Pons (tissue), 1 donor: ENCODE data around the gene DACH2.
"Not testable (repeated sequence)": the region's sequence is repeated elsewhere in the genome, so short reads cannot be mapped to it uniquely, and the experiment has no call there.

Source experiments
- DNase-seq: peaks from one replicate; pipeline ENCODE4 v3.0.0-alpha.2; 2016; ENCODE audit warnings: low spot score

Gene DACH2

DNA sequence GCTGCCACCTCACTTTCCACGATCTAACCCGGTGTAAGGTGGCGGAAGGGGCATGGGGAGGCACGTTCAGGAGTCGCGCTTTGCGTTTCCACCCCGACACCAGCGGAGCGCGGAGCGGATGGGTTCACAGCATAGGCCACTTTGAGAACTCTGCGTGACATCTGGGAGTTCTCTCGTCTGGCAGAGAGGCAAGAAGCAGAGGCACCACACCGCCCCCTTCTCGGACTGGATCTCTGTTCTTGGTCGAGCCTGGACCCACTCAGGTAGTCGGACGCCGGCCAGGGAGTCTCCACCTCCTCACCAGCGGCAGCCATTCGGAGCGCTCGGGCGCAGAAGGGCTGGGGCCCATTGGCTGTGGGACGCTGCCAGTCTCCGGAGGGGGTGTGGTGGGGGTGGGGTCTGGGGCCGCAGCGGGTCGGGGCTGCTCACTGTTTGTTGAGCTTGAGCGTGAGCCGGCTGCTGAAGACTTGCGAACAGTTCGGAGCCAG is at the start of gene DACH2:
TSS of gene DACH2 (plus strand) at position 428 of the 488 bp plus-strand sequence.
- DNase-seq: peak; percentile 64

DNA sequence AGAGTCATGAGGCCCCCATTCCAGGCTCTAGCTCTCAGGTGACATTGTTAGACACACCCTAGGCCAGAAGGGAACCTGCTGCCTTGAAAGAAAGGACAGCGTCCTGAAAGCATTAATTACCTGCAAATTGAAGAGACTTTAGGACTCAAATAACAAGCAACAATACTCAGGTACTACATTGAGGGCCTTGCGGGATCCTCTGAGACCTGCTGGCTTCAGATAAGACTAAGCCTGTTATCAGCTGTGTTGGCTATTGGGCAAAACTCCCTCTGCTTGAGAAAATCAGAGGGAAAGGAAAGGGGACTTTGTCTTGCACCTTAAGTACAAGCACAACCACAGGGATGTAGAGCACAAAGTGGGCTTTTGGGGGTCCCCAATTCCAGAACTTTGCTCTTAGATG is 45.9 kb upstream of the DACH2 start:
- DNase-seq: no peak

DNA sequence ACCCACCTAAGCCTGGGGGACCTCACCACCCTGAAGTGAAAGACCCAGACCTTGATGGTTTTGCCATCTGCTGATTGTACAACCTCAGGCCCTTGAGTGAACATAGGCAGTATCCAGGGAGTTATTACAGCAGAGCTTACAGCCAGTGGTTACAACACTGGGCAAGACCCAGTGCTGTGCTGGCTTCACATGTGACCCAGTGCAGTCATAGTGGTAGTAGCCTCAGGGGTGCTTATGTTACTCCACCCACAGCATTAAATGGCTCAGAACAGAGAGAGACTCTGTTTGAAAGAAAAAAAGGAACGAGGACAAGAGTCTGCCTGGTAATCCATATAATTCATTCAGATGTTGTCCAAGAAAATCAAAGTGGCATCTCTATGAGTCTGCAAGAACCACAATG is 45.2 kb upstream of the DACH2 start:
- no peak for DNase-seq

DNA sequence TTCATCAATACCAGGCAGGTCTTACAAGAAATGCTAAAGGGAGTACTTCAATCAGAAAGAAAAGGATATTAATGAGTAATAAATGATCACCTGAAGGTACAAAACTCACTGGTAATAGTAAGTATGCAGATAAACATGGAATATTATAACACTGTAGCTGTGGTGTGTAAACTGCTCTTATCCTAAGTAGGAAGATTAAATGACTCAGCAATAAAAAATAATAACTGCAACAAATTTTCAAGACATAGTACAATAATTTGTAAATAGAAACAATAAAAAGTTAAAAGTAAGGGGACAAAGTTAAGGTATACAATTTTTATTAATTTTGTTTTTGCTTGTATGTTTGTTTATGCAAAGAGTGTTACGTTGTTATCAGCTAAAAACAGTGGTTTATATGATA is 43.7 kb upstream of the DACH2 start:
- DNase-seq: no peak

DNA sequence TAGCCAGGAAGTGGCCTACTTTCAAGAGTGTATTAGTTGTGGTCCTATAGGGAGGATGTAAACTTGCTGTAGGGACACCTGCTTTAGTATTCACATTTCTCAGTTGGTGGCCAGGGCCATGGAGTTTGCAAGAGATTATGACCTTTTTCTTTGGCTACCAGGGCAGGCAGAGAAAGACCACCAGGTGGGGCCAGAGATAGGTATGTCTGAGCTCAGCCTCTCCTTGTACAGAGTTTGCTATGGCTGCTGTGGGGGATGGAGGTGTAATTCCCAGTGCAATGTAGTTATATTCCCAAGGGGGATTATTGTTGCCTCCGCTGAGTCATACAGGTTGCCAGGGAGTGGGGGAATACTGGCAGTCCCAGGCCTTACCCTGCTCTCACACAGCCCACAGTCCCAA is 26.3 kb upstream of the DACH2 start:
- no peak for DNase-seq

DNA sequence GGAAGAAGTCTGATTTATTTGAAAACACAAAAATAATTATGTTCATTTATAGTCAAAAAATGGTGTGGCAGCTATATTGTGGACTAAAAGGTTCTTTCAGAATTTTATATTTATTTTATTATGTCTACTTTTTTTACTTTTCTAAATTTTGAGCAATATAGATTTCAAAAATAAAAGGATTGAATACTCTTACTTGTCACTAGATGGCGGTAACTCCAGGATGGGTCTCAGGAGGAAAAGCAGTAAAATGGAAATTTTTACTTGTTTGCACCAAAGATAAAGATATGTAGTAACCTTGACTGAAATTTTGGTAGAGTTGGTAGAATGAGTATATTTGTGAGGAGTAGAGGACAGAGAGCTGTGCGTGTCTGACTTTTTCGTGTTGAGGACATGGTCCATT is 14.5 kb upstream of the DACH2 start:
- DNase-seq: peak; percentile 4

DNA sequence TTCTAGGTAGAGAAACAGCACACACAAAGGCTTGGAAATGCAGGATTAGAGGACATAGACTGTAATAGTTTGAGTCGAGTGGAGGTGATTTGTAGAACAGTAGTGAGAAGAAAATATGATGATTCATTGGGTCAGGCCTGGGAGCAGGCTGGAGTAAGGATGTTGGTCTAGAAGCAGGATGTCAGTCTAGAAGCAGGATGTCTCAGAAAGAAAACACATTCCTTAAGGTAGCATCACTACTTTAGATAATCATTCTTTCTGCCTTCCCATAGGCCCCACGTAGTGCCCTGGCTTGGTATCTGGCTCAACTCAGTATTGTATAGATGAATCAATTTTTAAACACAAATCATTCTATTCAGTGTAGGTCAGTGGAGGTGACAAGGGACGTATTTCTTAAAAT is 11.2 kb upstream of the DACH2 start:
- DNase-seq: no peak

DNA sequence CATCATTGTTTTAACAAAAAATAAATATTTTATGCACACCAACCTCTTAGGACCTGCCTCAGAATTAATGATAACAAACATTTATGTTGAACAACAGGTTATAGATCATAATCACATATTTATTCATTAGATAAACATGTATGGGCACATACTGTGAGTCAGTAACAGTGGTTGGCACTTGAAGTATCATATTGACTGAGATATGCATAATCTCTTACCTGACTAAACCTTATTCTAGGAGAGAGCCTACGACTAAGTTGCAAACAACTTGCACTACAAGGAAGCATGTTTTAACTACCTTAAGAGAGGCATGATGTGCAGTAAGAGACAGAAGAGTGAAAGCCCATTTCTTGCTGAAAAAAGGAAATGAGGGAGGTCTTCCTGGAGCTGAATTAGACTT is 6.5 kb upstream of the DACH2 start:
- DNase-seq: no peak

DNA sequence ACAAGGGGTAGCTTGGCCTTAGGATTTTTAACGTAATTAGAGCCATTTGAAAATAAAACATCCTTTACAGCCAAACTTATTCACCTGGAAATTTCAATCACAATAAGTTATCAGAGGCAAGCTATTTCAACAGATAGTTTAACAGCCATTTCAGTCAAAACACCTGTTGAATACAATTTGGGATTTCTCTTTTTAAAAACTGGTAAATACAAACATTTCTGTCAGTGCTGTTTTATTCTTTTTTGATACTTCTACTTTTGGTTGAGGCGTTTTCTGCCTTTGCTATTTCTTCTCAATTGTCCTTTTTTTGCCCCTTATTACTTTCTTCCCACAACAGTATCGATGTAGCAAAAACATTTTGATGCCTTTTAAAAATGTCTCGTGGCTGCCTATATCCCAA is 2.1 kb upstream of the DACH2 start:
- no peak for DNase-seq

DNA sequence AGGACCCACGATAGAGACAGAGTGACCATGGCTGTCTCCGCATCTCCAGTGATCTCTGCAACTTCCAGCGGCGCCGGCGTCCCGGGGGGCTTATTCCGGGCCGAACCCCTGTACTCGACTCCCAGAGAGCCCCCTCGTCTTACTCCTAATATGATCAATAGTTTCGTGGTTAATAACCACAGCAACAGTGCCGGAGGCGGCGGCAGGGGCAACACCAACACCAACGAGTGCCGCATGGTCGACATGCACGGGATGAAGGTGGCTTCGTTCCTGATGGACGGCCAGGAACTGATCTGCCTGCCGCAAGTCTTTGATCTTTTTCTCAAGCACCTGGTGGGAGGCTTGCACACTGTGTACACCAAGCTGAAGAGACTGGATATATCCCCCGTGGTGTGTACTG is 343 bp downstream of the DACH2 start:
- no peak for DNase-seq

DNA sequence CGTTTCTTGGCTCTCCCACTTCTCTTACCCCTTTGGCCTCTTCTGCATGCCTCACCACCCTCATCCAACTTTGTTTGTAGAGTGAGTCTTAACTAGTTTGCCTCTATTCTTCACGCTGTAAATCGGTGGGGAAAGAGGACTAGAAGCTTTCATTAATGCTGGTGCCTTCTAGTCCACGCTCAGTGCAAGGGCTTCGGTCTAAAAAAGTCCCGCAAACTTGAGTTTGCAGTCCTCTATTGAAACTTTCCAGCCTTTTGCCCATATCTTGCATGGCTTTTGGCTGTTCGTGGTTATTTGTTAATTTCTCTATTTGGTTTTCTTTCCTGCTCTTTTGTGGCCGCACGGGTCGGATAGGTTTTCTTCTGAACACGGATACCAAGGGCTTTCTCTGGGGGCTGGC is 868 bp downstream of the DACH2 start:
- no peak for DNase-seq

DNA sequence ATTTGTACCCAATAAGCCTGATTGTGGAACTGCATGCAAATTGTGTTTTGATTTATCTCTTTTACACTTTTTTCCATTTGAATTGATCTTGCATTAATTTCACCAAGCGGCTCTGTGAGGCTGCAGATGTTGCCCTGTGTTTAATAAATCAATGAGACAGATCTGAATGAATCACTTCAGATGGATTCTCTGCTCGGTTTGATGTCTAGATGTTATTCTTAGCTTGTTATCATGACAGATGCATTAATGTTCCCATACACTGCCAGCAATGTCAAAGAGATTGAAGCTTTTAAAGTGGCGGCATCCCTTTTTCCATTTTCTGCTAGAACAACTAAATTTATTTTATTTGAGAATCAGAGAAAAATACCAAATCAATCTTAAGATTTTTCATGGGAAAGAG is 6.3 kb downstream of the DACH2 start:
- DNase-seq: no peak

DNA sequence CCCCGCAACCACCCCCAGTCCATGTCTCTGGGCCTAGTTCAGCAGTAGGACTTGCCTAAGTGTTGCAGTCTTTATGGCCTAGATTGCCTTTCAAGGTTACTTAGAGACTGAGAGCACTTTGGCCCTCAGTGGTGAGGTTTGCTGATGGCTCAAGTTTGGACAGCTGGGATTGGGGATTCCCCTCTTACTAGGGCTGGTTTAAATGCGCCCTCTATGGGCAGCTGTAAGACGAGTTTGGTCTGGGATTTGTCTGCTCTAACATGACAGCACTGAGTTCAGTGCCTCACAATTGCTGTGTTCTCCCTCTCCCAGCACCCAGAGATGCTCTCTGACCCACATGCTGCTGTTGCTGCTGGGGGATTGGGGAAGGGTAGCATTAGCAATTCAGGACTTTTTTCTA is 23.1 kb downstream of the DACH2 start:
- no peak for DNase-seq

DNA sequence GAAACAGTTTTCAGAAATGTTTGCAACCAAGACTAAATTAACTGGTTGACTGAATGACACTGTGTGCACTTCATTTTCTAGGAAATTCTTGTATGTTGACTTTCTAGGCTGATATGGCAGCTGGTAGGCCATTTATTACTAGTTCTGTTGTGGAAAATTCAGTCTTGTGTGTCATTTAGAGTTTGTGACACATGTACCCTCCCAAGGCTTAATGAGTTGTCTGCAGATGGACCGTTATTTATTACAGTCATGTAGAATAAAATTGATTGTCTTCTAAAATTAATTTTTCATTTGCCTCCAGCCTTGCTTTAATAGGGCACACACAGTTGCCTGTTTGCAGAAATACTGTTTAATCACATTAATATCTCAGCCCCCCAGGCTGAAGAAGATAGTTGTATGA is 30.7 kb downstream of the DACH2 start:
- DNase-seq: no peak

DNA sequence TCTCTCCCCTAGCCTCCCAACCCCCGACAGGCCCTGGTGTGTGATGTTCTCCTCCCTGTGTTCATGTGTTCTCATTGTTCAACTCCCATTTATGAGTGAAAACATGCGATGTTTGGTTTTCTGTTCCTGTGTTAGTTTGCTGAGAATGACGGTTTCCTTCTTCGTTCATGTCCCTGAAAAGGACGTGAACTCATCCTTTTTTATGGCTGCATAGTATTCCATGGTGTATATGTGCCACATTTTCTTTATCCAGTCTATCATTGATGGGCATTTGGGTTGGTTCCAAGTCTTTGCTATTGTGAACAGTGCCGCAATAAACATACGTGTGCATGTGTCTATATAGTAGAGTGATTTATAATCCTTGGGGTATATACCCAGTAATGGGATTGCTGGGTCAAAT is 33.1 kb downstream of the DACH2 start:
- DNase-seq: not testable (repeated sequence)

DNA sequence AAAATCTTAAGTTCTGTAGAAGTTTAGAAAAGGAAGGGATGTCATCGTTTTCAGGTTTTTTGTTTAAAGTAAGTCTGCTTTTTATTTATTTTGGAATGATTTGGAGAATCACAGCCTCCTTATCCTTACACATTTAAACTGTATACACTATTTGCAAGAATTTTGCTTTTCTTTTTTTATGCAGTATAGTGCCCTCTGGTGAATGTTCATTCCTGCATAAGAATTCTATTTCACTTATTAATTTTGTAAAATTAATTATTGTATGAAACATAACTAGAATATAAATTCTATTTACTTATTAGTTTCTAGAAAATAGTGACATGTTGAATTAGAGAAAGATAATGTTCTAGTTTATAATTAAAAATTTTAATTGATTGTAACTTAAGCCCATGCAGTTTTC is 44.6 kb downstream of the DACH2 start:
- no peak for DNase-seq

DNA sequence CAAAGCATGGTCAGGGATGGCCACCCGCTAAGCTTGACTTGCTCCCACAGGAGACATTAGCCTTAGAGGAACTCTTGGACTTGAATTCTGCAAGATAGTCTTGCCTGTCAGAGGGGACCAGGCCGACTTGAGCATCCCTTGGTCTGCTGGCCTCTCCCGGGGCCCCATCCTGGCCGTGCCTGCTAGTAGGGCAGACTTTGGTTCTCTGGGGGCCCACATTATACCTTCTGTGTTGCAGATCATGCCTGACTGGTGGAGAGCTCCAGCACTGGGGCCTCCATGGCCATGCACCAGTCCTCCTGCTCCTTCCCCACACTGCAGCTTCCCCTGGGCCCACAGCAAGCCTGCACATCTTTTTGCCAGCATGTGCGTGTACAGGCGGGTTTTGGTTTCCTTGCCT is 46.5 kb downstream of the DACH2 start:
- DNase-seq: no peak

DNA sequence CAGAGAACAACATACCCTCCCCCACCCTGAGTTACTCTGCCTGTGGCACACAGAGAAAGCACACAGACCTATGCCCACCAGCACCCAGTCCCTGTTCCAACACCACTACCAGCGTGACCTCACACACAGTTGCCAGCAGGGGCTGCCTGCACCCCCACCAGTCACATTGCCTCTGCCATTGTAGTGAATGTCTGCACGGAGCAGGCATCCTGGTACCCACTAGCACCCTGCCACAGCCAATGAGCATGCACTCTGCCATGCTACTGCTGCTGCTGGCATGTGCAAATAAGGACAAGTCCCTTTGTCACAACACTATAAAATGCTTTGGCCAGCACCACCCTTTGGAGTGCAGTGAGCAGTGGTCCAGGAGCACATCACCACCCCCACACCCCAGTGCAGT is 47.1 kb downstream of the DACH2 start:
- no peak for DNase-seq

DNA sequence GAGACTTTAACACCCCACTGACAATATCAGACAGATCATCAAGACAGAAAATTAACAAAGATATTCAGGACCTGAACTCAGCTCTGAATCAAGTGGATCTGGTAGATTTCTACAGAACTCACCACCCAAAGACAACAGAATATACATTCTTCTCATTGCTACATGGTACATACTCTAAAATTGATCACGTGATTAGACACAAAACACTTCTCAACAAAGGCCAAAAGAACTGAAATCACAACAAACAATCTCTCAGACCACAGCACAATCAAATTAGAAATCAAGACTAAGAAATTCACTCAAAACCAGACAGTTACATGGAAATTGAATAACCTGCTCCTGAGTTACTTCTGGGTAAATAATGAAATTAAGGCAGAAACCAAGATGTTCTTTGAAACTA is 49.6 kb downstream of the DACH2 start:
- DNase-seq: no peak

DNA sequence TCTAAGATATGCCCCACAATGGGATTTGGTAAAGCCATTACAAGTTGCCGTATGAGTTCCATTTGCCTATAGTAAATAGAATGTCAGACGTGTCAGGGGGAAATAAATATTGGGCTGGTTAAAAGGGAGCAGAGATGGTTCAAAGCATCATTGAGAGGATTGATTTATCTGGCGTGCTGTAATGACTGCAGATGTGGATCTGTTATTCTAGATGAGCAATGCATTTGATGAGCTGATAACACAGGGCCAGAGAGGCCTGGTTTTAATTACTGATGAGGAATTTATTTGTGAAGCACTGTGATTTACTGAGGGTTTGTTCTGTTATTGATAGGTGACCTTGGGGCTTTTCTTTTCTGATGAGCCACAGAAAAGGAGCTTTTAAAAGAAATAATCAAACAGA is 62.5 kb downstream of the DACH2 start:
- no peak for DNase-seq

DNA sequence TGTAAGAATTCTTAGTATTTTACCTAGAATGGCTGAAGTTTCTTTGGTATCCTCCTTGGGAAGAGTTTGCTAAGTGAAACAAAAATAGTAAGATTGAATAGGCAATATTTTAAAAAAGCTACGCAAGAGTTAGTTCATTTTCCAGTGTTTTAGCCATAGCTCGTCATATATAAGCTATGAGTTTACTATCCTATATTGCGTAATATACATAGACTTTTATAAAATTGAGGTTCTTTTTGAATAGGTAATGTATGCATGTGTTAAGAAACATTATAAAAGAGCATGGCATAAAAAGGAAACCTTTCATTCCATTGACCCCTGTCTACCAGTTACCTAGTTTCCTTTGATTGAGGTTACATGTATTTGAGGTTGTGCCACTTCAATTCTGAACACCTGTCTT is 67.0 kb downstream of the DACH2 start:
- no peak for DNase-seq

DNA sequence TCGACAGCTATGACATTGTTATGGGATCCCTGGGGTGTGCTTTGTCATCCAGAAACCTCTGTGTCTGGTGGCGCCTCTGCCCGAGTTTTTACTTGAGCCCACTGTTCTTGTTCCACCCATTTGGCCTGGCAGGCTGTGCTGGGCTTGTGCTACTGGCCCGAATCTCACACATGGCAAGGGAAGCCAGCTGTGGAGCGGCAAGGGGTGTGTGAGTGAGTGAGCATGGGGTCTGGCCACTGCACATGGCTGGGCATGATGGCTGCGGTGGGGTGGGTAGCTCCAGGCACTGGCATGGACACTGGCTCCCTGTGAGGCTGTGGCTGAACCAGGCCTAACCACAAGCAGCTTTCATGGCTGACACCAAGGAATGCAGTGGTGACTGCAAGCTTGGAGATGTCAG is 89.2 kb downstream of the DACH2 start:
- no peak for DNase-seq

DNA sequence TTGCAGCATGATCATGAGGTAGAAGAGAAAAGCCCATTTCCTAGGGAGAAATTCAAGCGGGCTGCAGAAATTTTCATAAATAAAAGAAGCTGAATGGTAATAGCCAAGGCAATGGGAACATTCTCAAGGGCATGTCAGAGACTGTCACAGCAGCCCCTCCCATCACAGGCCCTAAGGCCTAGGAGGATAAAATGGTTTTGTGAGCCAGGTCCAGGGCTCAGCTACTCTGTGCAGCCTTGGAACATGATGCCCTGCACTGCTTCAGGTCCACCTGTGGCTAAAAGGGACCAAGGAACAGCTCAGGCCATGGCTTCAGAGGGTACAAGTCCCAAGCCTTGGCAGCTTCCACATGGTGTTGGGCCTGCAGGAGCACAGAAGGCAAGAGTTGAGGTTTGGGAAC is 93.3 kb downstream of the DACH2 start:
- no peak for DNase-seq

DNA sequence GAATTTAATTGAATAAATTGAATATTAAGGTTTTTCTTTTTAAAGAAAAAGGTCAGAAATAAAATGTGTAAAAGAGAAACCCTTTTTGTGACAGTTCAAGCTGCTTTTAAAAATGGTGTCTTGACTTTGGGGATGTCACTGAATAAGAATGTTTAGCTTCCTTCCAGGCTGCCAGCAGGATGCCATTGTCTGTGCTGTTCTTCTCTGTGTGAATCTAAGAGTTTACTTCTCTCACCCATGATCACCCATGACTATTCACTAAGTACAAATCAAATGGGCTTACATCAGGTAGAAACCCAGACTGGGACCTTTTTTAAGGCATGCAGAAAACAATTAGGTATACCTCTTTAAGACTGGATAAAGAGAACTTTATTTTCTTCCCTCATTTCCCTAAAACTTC is 115.3 kb downstream of the DACH2 start:
- DNase-seq: no peak

DNA sequence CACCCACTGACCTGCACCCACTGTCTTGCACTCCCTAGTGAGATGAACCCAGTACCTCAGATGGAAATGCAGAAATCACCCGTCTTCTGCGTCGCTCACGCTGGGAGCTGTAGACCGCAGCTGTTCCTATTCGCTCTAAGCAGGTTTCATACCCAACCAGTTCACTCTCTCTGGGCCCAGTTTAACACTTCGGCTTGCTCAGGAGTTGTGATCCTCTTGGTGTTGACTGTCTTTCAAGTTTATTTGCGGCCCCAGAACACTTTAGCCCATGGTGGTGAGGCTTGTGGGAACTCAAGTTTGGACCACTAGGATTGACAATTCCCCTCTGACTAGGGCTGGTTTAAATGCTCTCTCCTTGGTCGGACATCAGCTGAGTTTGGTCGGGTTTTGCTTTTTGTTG is 147.0 kb downstream of the DACH2 start:
- no peak for DNase-seq
